Aorta (tissue), 5 donors: ENCODE results near the gene ERICH4. TPM values are rescaled to one million over a fixed set of nuclear protein-coding genes. Genes with fewer than 3 reads are reported as not detected.
A peak's percentile ranks its signal among the peaks of the same experiment; 100 is the strongest.

Source experiments
- ATAC-seq: fragments of 200-7000 bp; cut with Tn5 transposase; one replicate; pipeline ENCODE4 v1.9.1; 2022; ENCODE audit warnings: moderate library complexity; ENCODE audit not compliant: low FRiP score
- DNase-seq, 2 donors: peaks; one replicate each; pipeline ENCODE4 v3.0.0-alpha.2; 2020
- H3K27ac ChIP-seq, 2 donors: one replicate each; pipeline ENCODE4 v1.5.1; 2013; ENCODE audit warnings: low read length in 2 of 2, mild to moderate bottlenecking in 2 of 2, moderate library complexity in 2 of 2, control low read depth in 1 of 2, inconsistent platforms in 1 of 2, low read depth in 1 of 2
- H3K27me3 ChIP-seq, 2 donors: one replicate each; pipeline ENCODE4 v1.6.1; 2013; ENCODE audit warnings: control low read depth in 1 of 2, low read length in 1 of 2, mild to moderate bottlenecking in 1 of 2, moderate library complexity in 1 of 2; ENCODE audit not compliant: insufficient read depth in 2 of 2, control insufficient read depth in 1 of 2
- H3K36me3 ChIP-seq, 2 donors: one replicate each; pipeline ENCODE4 v1.6.1; 2013; ENCODE audit warnings: control low read depth in 1 of 2, low read length in 1 of 2, mild to moderate bottlenecking in 1 of 2; ENCODE audit not compliant: insufficient read depth in 2 of 2, control insufficient read depth in 1 of 2
- H3K4me1 ChIP-seq, 2 donors: one replicate each; pipeline ENCODE4 v1.6.1; 2013; ENCODE audit warnings: low read length in 2 of 2, control low read depth in 1 of 2, mild to moderate bottlenecking in 1 of 2, moderate library complexity in 1 of 2; ENCODE audit not compliant: insufficient read depth in 2 of 2, control insufficient read depth in 1 of 2
- H3K4me3 ChIP-seq, 2 donors: one replicate each; pipeline ENCODE4 v1.5.1; 2013; ENCODE audit warnings: low read length in 2 of 2, control low read depth in 1 of 2, mild to moderate bottlenecking in 1 of 2
- H3K9me3 ChIP-seq: one replicate; pipeline ENCODE4 v1.6.1; 2013; ENCODE audit warnings: mild to moderate bottlenecking, low read length; ENCODE audit not compliant: control insufficient read depth
- WGBS, 2 donors: extraction: QIAGEN DNeasy Blood & Tissue Kit; methylation state at CpG; one replicate each; pipeline ENCODE4 v1.1.7; 2013; 5-methylcytosine and 5-hydroxymethylcytosine counted together
- intact Hi-C, 2 donors: fragments of 100-400 bp; cut with DNase I; formaldehyde crosslinking; loops; one replicate each; pipeline versions ENCODE4 v1.14.2 to v1.15.0; 2022
- polyA plus RNA-seq, 2 donors: library from polyadenylated mRNA; stranded (reverse); fragments of 200-250 nt; gene quantifications; one replicate each; pipeline ENCODE4 v1.2.3, GENCODE V29; 2013
- total RNA-seq, 2 donors: library from RNA; stranded (reverse); fragmentation: NEBNext Ultra II Directional; extraction: Animal tissue kit (Norgen Biotek cat#: 25700); gene quantifications; one replicate each; pipeline ENCODE4 v1.2.1, GENCODE V29; 2021
- donor health status: healthy with polysubstance abuse.
- donor health status: Bipolar disorder and iron deficiency.
- donor health status: DM: no; HTN: no; CAD: no.
- donor health status: DM: no; HTN: no; CAD: no.
- donor health status: DM: yes; HTN: yes; CAD: no.

Gene ERICH4
- total and polyA plus RNA-seq, 4 donors = 13.4 TPM; not detected in 3

- Histone ChIP-seq H3K27me3 (no peaks in the 10 kb centered on the region), H3K9me3 (no peaks in the 10 kb centered on the region), H3K4me1 (no peaks in the 10 kb centered on the region), H3K27ac (no peak overlapping the region), H3K4me3 (no peak overlapping the region), H3K36me3 (no peaks in the 10 kb centered on the region)
- DNase-seq (no peak), ATAC-seq (no peak)
- 59 to 64% methylated on average over 5 of the region's 5 CpGs for WGBS, 2 donors
- intact Hi-C loops = loop anchor here in 1 of 2 donors (5.0 kb wide), 1 partner anchor 127 kb away; no protein-coding TSS in a partner anchor
These were observed 2.6 kb downstream of the ERICH4 start for GRCh38 chr19:41445575-41445974.

- intact Hi-C loops = loop anchor here in 1 of 2 donors (5.0 kb wide), 1 partner anchor 124 kb away; no protein-coding TSS in a partner anchor
- no peak for ATAC-seq
These were observed 4.9 kb downstream of the ERICH4 start for GRCh38 chr19:41447732-41448332.

GRCh38 chr19:41449079-41449864 is 6.3 kb downstream of the ERICH4 start:
- 3 to 4% methylated on average over 21 to 22 of the region's 22 CpGs for WGBS, 2 donors
- no peaks in the 10 kb centered on the region for H3K9me3 ChIP-seq
- no peaks in the 10 kb centered on the region for H3K4me1 ChIP-seq
- ATAC-seq (peak; percentile 93), DNase-seq (peak; percentile 83 to 91)
- intact Hi-C loops = loop anchor here in 1 of 2 donors (5.0 kb wide), 1 partner anchor 123 kb away; no protein-coding TSS in a partner anchor
- H3K27me3 ChIP-seq = no peaks in the 10 kb centered on the region
- H3K4me3 ChIP-seq = no peak overlapping the region
- no peak overlapping the region for H3K27ac ChIP-seq
- H3K36me3 ChIP-seq = no peaks in the 10 kb centered on the region

More at GRCh38 chr19:41447732-41448332, 4.9 kb downstream of the ERICH4 start:
- Histone ChIP-seq H3K4me3 (no peak overlapping the region), H3K36me3 (no peaks in the 10 kb centered on the region), H3K9me3 (no peaks in the 10 kb centered on the region), H3K4me1 (no peaks in the 10 kb centered on the region), H3K27me3 (no peaks in the 10 kb centered on the region), H3K27ac (no peak overlapping the region)
- 69 to 71% methylated on average over 12 of the region's 12 CpGs for WGBS, 2 donors
- no peak for DNase-seq

GRCh38 chr19:41449865-41450178 is 6.9 kb downstream of the ERICH4 start:
- no peak for ATAC-seq
- WGBS, 2 donors = 69 to 70% methylated on average over 3 of the region's 3 CpGs
- H3K4me1 ChIP-seq = no peaks in the 10 kb centered on the region

GRCh38 chr19:41452584-41453275 is 9.8 kb downstream of the ERICH4 start:
- H3K36me3 ChIP-seq = no peaks in the 10 kb centered on the region
- DNase-seq (no peak), ATAC-seq (no peak)
- intact Hi-C loops = no loop called here
- WGBS, 2 donors = 51 to 57% methylated on average over 6 of the region's 6 CpGs
- no peaks in the 10 kb centered on the region for H3K9me3 ChIP-seq
- no peak overlapping the region for H3K4me3 ChIP-seq
- no peak overlapping the region for H3K27ac ChIP-seq
- H3K27me3 ChIP-seq = no peaks in the 10 kb centered on the region
- no peaks in the 10 kb centered on the region for H3K4me1 ChIP-seq

More at GRCh38 chr19:41449865-41450178, 6.9 kb downstream of the ERICH4 start:
- intact Hi-C loops = loop anchor here in 1 of 2 donors (5.0 kb wide), 1 partner anchor 122 kb away; no protein-coding TSS in a partner anchor
- Histone ChIP-seq H3K9me3 (no peaks in the 10 kb centered on the region), H3K27ac (no peak overlapping the region), H3K27me3 (no peaks in the 10 kb centered on the region), H3K4me3 (no peak overlapping the region), H3K36me3 (no peaks in the 10 kb centered on the region)
- no peak for DNase-seq

GRCh38 chr19:41455936-41456335 is 13.0 kb downstream of the ERICH4 start:
- H3K27me3 ChIP-seq = no peaks in the 10 kb centered on the region
- 3 to 7% methylated on average over 2 of the region's 2 CpGs for WGBS, 2 donors
- no peak overlapping the region for H3K27ac ChIP-seq
- no peak for DNase-seq
- H3K4me3 ChIP-seq = no peak overlapping the region
- no peak for ATAC-seq
- no peaks in the 10 kb centered on the region for H3K9me3 ChIP-seq
- intact Hi-C loops = no loop called here
- no peaks in the 10 kb centered on the region for H3K4me1 ChIP-seq
- no peaks in the 10 kb centered on the region for H3K36me3 ChIP-seq

GRCh38 chr19:41456342-41456918 is 13.5 kb downstream of the ERICH4 start:
- DNase-seq (no peak), ATAC-seq (no peak)
- no peak overlapping the region for H3K4me3 ChIP-seq
- no peak overlapping the region for H3K27ac ChIP-seq
- H3K27me3 ChIP-seq = no peaks in the 10 kb centered on the region
- H3K36me3 ChIP-seq = no peaks in the 10 kb centered on the region
- intact Hi-C loops = no loop called here
- H3K9me3 ChIP-seq = no peaks in the 10 kb centered on the region
- 31 to 32% methylated on average over 7 of the region's 7 CpGs for WGBS, 2 donors
- H3K4me1 ChIP-seq = no peaks in the 10 kb centered on the region

- Histone ChIP-seq H3K9me3 (no peaks in the 10 kb centered on the region), H3K4me1 (no peaks in the 10 kb centered on the region), H3K4me3 (no peak overlapping the region), H3K27ac (no peak overlapping the region), H3K36me3 (no peaks in the 10 kb centered on the region), H3K27me3 (no peaks in the 10 kb centered on the region)
- WGBS, 2 donors = 59% methylated on average over 1 of the region's 1 CpG; no CpG with 5 or more reads in 1 of the 2 donors
- intact Hi-C loops = no loop called here
- DNase-seq (no peak), ATAC-seq (no peak)
These were observed 14.3 kb downstream of the ERICH4 start for GRCh38 chr19:41457241-41457640.
